Astrocyte (in vitro differentiated cells and primary cell): ENCODE results near the gene RAD51B.

ENCODE experiments used
- CTCF ChIP-seq: IDR thresholded peaks from 2 replicates; pipeline ENCODE4 v1.5.1; 2011; ENCODE audit warnings: low read depth, mild to moderate bottlenecking, inconsistent platforms, low read length, moderate library complexity; ENCODE audit not compliant: insufficient read depth
- EZH2 ChIP-seq: IDR thresholded peaks from 2 replicates; pipeline ENCODE4 v1.6.1; 2012; ENCODE audit warnings: mild to moderate bottlenecking, low read length, inconsistent platforms; ENCODE audit not compliant: insufficient read depth

DNA sequence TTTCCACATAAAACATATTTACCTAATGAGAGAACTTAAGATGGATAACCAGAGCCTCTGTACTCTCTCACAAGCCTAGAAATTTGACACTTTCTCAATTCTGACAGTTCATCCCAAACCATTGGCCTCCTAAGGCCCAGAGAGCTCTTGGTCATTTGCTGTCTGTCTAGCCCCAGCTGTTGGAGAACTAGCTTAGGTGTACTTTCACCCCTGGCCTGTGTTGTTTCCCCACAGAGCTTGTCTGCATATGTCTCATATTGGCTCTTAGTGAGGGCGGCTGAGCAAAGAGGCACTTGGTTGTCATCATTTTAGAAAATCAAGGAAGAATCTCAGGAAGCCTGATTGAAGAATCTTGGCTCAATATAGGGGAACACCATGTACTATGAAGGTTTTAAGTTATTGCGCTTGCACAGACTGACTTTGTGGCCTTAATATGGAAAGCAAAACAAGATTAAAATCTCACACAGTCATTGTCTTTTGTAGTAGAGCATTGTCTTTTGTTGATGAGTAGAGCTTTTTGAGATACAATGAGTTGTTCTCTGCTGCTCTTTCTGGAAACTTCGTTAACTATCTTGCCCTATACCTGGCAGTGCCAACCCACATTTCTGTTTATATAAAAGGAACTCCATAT lies 324.6 kb downstream of the RAD51B start:
- TF ChIP-seq EZH2: no peak
- no peak for TF ChIP-seq CTCF
